Stomach (tissue), 4 donors: ENCODE data around the gene SND1.

Source experiments
- EP300 ChIP-seq: sonication (generic); formaldehyde crosslinking; IDR thresholded peaks from one replicate; pipeline ENCODE4 v1.6.1; 2017; ENCODE audit warnings: antibody characterized with exemption
- POLR2A ChIP-seq, 4 donors: fragments of 450-650 bp; IDR thresholded peaks; one replicate each; pipeline ENCODE4 v1.6.1; 2016; ENCODE audit warnings: antibody characterized with exemption in 4 of 4, control low read depth in 2 of 4, mild to moderate bottlenecking in 1 of 4, moderate library complexity in 1 of 4
- POLR2AphosphoS5 ChIP-seq, 3 donors: sonication (generic); formaldehyde crosslinking; IDR thresholded peaks; one replicate each; pipeline ENCODE4 v1.6.1; 2016; ENCODE audit warnings: antibody characterized with exemption in 3 of 3
- TF ChIP-seq, protein P1 (sequence below), 7 experiments: fragments of 450-650 bp in 4 of 7; fragments of 200-600 bp in 3 of 7; sonication (generic) in 3 of 7; IDR thresholded peaks; one replicate each; pipeline ENCODE4 v1.5.1; 2016 to 2019; ENCODE audit warnings: antibody characterized with exemption in 7 of 7, control low read depth in 2 of 7, mild to moderate bottlenecking in 1 of 7

DNA sequence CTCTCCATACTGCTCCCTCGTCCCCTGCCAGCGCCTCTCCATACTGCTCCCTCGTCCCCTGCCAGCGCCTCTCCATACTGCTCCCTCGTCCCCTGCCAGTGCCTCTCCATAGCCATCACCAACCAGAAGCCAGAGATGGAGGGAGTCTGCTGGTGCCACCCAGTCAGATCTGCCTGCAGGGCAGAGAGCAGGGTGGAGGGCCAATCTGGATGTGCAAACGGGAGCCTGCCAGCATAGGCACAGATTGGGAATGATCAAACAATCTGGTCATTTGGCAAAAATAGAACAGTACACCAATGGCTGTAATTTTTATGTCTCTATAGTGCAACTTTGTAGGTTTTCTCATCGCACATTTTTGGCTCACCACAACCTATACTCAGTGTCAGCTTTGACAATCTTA lies 456.1 kb downstream of the SND1 start:
- TF ChIP-seq, protein P1, sequence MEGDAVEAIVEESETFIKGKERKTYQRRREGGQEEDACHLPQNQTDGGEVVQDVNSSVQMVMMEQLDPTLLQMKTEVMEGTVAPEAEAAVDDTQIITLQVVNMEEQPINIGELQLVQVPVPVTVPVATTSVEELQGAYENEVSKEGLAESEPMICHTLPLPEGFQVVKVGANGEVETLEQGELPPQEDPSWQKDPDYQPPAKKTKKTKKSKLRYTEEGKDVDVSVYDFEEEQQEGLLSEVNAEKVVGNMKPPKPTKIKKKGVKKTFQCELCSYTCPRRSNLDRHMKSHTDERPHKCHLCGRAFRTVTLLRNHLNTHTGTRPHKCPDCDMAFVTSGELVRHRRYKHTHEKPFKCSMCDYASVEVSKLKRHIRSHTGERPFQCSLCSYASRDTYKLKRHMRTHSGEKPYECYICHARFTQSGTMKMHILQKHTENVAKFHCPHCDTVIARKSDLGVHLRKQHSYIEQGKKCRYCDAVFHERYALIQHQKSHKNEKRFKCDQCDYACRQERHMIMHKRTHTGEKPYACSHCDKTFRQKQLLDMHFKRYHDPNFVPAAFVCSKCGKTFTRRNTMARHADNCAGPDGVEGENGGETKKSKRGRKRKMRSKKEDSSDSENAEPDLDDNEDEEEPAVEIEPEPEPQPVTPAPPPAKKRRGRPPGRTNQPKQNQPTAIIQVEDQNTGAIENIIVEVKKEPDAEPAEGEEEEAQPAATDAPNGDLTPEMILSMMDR (IDR thresholded peaks at IDR 0.05) = no peak
- TF ChIP-seq POLR2A (IDR thresholded peaks at IDR 0.05) = no peak
- no peak for TF ChIP-seq POLR2AphosphoS5 (IDR thresholded peaks at IDR 0.05)
- TF ChIP-seq EP300 = no peak
